OCI-M2 (cell line): ENCODE results near the gene CABP4.

Source experiments
- DNase-seq: peaks from one replicate; lab custom pipeline; 2025; ENCODE audit not compliant: unreplicated experiment; lab: John Stamatoyannopoulos, UW

CABP4 gene

GRCh38 chr11:67507242-67507863 is 52.2 kb downstream of the CABP4 start:
- no peak for DNase-seq

GRCh38 chr11:67507864-67508485 is 52.8 kb downstream of the CABP4 start, which contains the start of gene CDK2AP2:
Gene CDK2AP2, minus strand, starts transcription at chr11:67508162. Its CDS starts 80 bp downstream, at chr11:67508082.
- DNase-seq = peak; percentile 88

- DNase-seq = peak; percentile 47
These were observed 53.5 kb downstream of the CABP4 start for GRCh38 chr11:67508486-67509121.

GRCh38 chr11:67510023-67510345 is 54.8 kb downstream of the CABP4 start:
- DNase-seq = no peak
